Prostate gland (tissue), 2 donors: ENCODE results near the gene ADAMTS3. TPM values are rescaled to one million over a fixed set of nuclear protein-coding genes. Genes with fewer than 3 reads are reported as not detected.

Source experiments
- DNase-seq: peaks from one replicate; pipeline ENCODE4 v3.0.0-alpha.2; 2019; ENCODE audit warnings: low spot score
- H3K27ac ChIP-seq, 2 donors: fragments of 200-600 bp; sonication (generic); 2 replicates each; pipeline ENCODE4 v1.5.1; 2017 to 2019
- H3K27me3 ChIP-seq: fragments of 200-600 bp; sonication (generic); replicated peaks from 2 replicates; pipeline ENCODE4 v1.5.1; 2019; ENCODE audit not compliant: insufficient read depth
- H3K36me3 ChIP-seq, 2 donors: fragments of 200-600 bp; sonication (generic); 1 replicate in 1 of 2; 2 replicates in 1 of 2; pipeline versions ENCODE4 v1.5.1 to v1.8.1; 2017 to 2019
- H3K4me1 ChIP-seq: fragments of 200-600 bp; sonication (generic); replicated peaks from 2 replicates; pipeline ENCODE4 v1.5.1; 2019
- H3K4me3 ChIP-seq, 2 donors: fragments of 200-600 bp; sonication (generic); 2 replicates each; pipeline ENCODE4 v1.5.1; 2017 to 2019
- H3K9me3 ChIP-seq: fragments of 200-600 bp; sonication (generic); 2 replicates; pipeline ENCODE4 v1.5.1; 2017
- POLR2A ChIP-seq: fragments of 450-650 bp; IDR thresholded peaks from one replicate; pipeline ENCODE4 v1.6.1; 2016; ENCODE audit warnings: antibody characterized with exemption, mild to moderate bottlenecking
- POLR2AphosphoS5 ChIP-seq: sonication (generic); formaldehyde crosslinking; IDR thresholded peaks from one replicate; pipeline ENCODE4 v1.6.1; 2017; ENCODE audit warnings: antibody characterized with exemption
- whole genome bisulfite sequencing: methylation state at CpG from one replicate; pipeline ENCODE4 v1.1.5; 2018; 5-methylcytosine and 5-hydroxymethylcytosine counted together
- intact Hi-C: fragments of 100-400 bp; cut with DNase I; formaldehyde crosslinking; loops from one replicate; pipeline ENCODE4 v1.14.2; 2022
- total RNA-seq, 2 donors: library from RNA; depleted of rRNA; stranded (reverse); fragments of >200 nt; gene quantifications; one replicate each; pipeline ENCODE4 v1.1.0, GENCODE V29; 2016
- TF ChIP-seq, protein P1 (sequence below), 4 experiments: fragments of 200-600 bp in 2 of 4; fragments of 450-650 bp in 2 of 4; sonication (generic) in 2 of 4; IDR thresholded peaks; 1 replicate in 3 of 4; 2 replicates in 1 of 4; pipeline ENCODE4 v1.5.1; 2016 to 2019; ENCODE audit warnings: antibody characterized with exemption in 4 of 4, mild to moderate bottlenecking in 2 of 4, moderate library complexity in 2 of 4

The ADAMTS3 gene
- total RNA-seq, 2 donors from 2014 or later, result 0.36 to 4.0 TPM

DNA sequence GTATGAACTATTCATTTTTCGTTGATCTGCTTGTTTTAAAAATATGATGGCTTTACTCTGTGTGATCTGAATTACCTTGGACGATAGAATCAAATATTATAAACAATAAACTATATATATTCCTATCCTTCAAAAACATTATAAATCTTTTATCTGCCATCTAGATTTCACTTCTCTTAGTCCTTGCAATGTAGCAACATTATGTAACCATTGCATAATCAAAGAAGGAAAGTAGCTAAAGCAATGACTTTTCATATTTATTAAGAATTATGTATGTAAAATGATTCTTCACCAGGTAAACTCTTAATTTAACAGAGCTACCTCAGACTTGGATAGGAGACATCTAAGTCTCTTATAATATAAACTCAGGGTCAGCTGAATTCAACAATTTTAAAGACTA is 210.5 kb downstream of the ADAMTS3 start:
- 54% methylated on average over 2 of the region's 2 CpGs for WGBS
- no peak for DNase-seq
- H3K27ac ChIP-seq, result no peak overlapping the region
- intact Hi-C loops, result no loop called here
- H3K4me3 ChIP-seq, result no peak overlapping the region
- no peaks in the 10 kb centered on the region for H3K9me3 ChIP-seq
- H3K36me3 ChIP-seq, result no peaks in the 10 kb centered on the region
- TF ChIP-seq, protein P1, sequence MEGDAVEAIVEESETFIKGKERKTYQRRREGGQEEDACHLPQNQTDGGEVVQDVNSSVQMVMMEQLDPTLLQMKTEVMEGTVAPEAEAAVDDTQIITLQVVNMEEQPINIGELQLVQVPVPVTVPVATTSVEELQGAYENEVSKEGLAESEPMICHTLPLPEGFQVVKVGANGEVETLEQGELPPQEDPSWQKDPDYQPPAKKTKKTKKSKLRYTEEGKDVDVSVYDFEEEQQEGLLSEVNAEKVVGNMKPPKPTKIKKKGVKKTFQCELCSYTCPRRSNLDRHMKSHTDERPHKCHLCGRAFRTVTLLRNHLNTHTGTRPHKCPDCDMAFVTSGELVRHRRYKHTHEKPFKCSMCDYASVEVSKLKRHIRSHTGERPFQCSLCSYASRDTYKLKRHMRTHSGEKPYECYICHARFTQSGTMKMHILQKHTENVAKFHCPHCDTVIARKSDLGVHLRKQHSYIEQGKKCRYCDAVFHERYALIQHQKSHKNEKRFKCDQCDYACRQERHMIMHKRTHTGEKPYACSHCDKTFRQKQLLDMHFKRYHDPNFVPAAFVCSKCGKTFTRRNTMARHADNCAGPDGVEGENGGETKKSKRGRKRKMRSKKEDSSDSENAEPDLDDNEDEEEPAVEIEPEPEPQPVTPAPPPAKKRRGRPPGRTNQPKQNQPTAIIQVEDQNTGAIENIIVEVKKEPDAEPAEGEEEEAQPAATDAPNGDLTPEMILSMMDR (IDR thresholded peaks at IDR 0.05), result no peak
- TF ChIP-seq POLR2A (no peak), POLR2AphosphoS5 (no peak)
- no peaks in the 10 kb centered on the region for H3K27me3 ChIP-seq
- H3K4me1 ChIP-seq, result no peaks in the 10 kb centered on the region

DNA sequence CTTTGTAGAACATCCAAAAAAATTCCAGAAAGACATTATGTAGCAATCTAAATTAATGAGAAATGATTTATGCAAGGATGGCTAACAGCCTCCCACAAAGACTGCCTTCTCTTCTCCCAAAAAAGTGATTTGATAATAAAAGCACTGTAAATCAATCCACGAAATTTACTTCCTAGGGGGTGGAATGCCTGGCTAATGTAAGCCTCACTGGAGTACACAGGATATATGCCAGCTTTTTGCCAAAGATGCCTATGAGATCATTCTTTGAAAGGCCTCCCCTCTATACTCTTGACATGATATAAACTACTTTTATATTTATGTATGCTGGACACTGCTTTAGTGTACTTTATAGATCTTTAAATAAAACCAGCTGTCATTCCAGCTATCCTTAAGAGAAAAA is 211.1 kb downstream of the ADAMTS3 start:
- Histone ChIP-seq H3K9me3 (no peaks in the 10 kb centered on the region), H3K36me3 (no peaks in the 10 kb centered on the region), H3K4me1 (no peaks in the 10 kb centered on the region), H3K27me3 (no peaks in the 10 kb centered on the region), H3K4me3 (no peak overlapping the region), H3K27ac (no peak overlapping the region)
- TF ChIP-seq, protein P1 (IDR thresholded peaks at IDR 0.05), result no peak
- TF ChIP-seq POLR2A (no peak), POLR2AphosphoS5 (no peak)
- intact Hi-C loops, result no loop called here
- WGBS, result 44% methylated on average over 1 of the region's 1 CpG
- no peak for DNase-seq

DNA sequence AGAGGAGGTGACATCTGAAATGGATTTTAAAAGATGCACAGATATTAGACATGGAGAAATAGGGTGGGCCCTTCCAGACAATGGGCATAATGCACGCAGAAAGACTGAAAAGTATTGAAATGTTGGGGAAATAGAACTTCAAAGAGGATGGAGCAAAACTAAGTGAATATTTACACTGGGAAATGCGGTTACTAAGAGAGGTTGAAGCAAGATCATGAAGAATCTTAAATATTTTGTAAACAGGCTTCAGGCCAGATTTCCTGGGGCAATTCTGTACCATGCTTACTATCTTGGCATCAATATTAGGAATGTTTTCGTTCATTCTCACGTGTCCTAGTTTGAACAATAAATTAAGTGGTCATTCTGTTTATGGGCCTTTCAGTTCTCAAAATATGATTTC is 216.3 kb downstream of the ADAMTS3 start:
- intact Hi-C loops, result no loop called here

DNA sequence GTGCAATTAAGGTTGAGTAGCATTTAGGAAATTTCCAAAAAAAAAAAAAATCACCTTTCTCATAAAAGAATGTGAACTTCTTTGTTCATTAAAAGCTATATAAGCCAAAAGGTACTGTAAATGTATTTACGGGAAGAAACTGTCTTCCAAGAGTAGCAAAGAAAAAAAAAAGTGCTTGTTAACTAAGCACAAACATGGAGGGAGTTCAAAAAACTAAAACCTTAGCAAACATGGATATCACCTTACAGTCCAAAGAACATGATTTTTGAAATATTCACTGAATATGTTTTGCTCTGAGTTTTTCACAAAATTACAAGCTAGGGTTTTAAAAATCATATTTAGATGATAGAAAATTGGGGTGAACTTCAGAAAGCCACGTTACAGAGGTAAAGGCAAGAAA is 217.5 kb downstream of the ADAMTS3 start:
- Histone ChIP-seq H3K9me3 (no peaks in the 10 kb centered on the region), H3K4me1 (no peaks in the 10 kb centered on the region), H3K27ac (no peak overlapping the region), H3K4me3 (no peak overlapping the region), H3K36me3 (no peaks in the 10 kb centered on the region), H3K27me3 (no peaks in the 10 kb centered on the region)
- intact Hi-C loops, result no loop called here
- peak; percentile 10 for TF ChIP-seq POLR2AphosphoS5
- TF ChIP-seq, protein P1 (IDR thresholded peaks at IDR 0.05), result no peak
- WGBS, result 23% methylated on average over 2 of the region's 2 CpGs
- DNase-seq, result no peak

More for the DNA sequence above, 216.3 kb downstream of the ADAMTS3 start:
- Histone ChIP-seq H3K4me1 (no peaks in the 10 kb centered on the region), H3K9me3 (no peaks in the 10 kb centered on the region), H3K36me3 (no peaks in the 10 kb centered on the region), H3K4me3 (no peak overlapping the region), H3K27ac (no peak overlapping the region), H3K27me3 (no peaks in the 10 kb centered on the region)
- WGBS, result 22% methylated on average over 4 of the region's 4 CpGs
- peak; percentile 29 for DNase-seq
- TF ChIP-seq, protein P1 (IDR thresholded peaks at IDR 0.05), result no peak
- no peak for TF ChIP-seq POLR2AphosphoS5

GRCh38 chr4:72348701-72349100 is 220.3 kb downstream of the ADAMTS3 start:
- intact Hi-C loops, result no loop called here
- TF ChIP-seq POLR2AphosphoS5 (no peak), POLR2A (no peak)
- TF ChIP-seq, protein P1 (IDR thresholded peaks at IDR 0.05), result no peak
- Histone ChIP-seq H3K4me1 (no peaks in the 10 kb centered on the region), H3K36me3 (no peaks in the 10 kb centered on the region), H3K4me3 (no peak overlapping the region), H3K9me3 (no peaks in the 10 kb centered on the region), H3K27ac (no peak overlapping the region), H3K27me3 (no peaks in the 10 kb centered on the region)
- no peak for DNase-seq
